Astrocyte of the cerebellum (primary cell): ENCODE measurements around the gene RAP2C.

ENCODE experiments used
- DNase-seq: peaks from one replicate; pipeline ENCODE4 v3.0.0-alpha.2; 2011; ENCODE audit warnings: low read depth
- H3K4me3 ChIP-seq: 2 replicates; pipeline ENCODE4 v1.5.1; 2011; ENCODE audit warnings: mild to moderate bottlenecking, low read depth, low read length, moderate library complexity
- in situ Hi-C: cut with HindIII; loops from 2 replicates; pipeline ENCODE4 v1.10.0; 2017; ENCODE audit warnings: low sequenced_read_pairs
- TF ChIP-seq, protein P1 (sequence below): IDR thresholded peaks from 2 replicates; pipeline ENCODE4 v1.5.1; 2012; ENCODE audit warnings: low read length, low read depth, moderate library complexity, mild to moderate bottlenecking; ENCODE audit errors: missing control alignments

Gene RAP2C

DNA sequence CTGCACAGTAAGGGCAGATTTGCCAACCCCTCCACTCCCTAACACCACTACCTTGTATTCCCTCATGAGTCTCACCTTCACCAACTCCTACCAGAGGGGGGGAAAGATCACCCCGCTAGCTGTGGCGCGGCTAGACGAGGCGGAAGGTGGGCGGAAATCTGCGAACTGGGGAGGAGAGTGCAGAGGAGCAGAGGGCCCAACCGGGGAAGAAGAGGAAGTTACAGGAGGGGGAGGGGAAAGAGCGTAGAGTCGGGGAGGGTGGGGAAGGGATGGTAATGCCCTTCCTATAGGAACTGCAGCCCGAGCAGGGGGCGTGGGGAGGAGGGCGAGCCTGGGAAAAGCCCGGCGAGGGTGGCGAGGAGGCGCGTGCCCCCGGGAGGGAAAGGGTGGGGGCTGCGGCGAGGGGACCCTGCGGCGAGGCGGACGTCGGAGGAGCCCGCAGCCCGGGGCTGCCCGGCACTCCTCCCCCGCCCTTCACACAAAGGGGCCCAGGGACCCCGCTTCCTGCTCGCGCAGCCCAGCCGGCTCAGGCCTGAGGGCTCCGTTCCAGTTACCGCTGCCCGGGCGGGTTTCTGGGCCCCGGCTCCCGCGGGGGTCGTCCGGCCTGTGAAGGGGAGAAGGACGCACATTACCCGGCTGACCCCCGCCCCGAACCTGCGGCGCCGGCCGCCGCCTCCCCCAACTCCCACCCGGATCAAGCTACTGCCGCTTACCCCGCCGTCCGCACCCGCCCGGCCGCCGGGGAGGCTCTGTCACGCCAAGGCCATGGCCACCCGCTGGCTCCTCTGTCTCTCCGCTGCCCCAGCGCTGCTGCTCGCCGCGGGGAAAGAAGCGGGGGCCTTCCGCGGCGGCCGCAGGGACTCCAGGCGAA is 1.8 kb downstream of the RAP2C start:
- in situ Hi-C loops, result no loop called here
- TF ChIP-seq, protein P1, sequence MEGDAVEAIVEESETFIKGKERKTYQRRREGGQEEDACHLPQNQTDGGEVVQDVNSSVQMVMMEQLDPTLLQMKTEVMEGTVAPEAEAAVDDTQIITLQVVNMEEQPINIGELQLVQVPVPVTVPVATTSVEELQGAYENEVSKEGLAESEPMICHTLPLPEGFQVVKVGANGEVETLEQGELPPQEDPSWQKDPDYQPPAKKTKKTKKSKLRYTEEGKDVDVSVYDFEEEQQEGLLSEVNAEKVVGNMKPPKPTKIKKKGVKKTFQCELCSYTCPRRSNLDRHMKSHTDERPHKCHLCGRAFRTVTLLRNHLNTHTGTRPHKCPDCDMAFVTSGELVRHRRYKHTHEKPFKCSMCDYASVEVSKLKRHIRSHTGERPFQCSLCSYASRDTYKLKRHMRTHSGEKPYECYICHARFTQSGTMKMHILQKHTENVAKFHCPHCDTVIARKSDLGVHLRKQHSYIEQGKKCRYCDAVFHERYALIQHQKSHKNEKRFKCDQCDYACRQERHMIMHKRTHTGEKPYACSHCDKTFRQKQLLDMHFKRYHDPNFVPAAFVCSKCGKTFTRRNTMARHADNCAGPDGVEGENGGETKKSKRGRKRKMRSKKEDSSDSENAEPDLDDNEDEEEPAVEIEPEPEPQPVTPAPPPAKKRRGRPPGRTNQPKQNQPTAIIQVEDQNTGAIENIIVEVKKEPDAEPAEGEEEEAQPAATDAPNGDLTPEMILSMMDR, result no peak
- no peak for DNase-seq
- peak overlapping the region; percentile 64 for H3K4me3 ChIP-seq

DNA sequence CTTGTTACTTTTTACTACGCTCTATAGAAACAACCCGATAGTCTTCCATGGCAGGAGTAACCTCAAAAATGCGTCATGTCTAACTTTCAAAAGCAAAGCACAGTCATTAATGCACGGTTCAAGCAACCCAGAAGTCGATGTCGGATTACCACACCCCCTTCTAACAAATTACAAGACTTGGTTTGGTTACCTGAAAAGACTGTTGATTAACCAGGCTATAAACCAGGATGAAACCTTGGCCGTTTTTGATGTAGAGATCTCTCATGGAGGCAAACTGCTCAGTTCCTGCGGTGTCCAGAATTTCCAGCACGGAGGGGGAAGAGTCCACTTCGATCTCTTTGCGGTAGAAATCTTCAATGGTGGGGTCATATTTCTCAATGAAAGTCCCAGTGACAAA is 2.4 kb downstream of the RAP2C start:
- in situ Hi-C loops, result no loop called here
- peak overlapping the region; percentile 64 for H3K4me3 ChIP-seq
- TF ChIP-seq, protein P1, result no peak
- DNase-seq, result no peak

DNA sequence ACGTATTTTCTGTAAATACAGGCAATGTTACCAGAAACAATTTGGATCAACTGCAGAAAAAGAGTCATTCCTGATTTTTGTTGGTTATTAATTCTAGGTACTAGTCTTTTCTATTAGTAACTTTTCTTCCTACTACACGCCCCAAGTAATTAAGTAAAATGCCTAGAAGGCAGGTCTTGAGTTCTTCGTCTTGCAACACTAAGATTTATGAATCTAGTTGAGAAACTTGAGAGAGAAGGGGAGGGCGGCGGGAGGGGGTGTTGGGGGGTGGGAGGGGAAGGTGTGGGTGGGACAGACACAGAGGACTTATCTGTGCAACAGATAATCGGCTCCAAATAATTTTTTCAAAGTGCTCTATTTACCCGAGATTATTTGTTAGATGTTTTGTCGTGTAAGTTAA is 3.0 kb downstream of the RAP2C start:
- TF ChIP-seq, protein P1, result no peak

DNA sequence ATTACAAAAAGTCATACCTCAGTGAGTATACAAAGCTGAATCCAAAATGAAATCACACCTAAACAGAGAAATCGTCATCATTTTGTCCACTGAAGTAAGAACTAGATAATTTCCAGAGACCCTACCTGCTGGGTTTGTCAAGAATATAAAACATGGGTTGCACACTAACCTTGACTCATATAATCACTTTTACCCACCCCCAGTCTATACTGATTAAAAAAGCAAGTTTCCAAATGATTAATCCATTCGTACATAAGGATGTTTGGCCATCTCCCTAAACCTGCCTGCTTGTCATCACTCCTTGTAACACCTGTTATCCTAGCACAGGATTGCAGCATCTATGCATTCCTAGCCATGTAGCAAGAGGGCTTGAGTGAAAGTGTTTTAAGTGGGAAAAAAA is 4.7 kb downstream of the RAP2C start:
- in situ Hi-C loops, result no loop called here

More for the DNA sequence above, 3.0 kb downstream of the RAP2C start:
- no peak for DNase-seq
- in situ Hi-C loops, result no loop called here
- H3K4me3 ChIP-seq, result peak overlapping the region; percentile 64

DNA sequence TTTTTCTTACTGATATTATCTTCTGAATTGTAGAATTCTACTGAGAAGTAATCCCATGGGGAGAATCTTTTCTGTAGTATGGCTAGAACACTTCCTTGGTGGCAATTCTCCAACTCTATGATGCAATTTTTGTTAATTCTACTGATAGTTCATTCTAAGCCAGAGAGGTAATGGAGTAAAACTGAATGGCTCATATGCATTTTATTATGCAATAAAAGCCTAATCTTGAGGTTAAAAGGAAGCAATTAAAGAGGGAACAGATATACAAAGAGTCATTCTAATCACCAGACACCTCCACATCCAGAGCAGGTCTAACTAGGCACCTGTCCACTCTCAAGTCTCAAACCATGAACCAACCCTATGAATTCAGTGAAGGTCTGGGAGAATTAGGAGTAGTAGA is 9.7 kb downstream of the RAP2C start:
- TF ChIP-seq, protein P1, result no peak
- no peak for DNase-seq
- in situ Hi-C loops, result no loop called here
- no peak overlapping the region for H3K4me3 ChIP-seq

More for the DNA sequence above, 4.7 kb downstream of the RAP2C start:
- no peak for DNase-seq
- TF ChIP-seq, protein P1, result no peak
- H3K4me3 ChIP-seq, result no peak overlapping the region

DNA sequence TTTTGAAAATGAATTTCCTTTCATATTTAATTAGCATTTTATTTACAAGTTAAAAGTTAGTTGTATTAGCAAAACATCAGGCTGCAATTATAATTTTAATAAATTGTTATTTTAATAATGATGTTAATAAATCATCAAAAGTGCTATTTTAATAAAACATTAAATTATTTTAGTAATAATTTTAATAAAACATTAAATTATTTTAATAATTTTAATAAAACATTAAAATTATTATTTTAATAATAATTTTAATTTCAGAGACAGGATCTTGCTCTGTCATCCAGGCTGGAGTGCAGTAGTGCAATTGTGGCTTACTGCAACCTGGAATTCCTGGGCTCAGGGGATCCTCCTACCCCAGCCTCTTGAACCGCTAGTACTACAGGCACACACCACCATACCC is 10.8 kb downstream of the RAP2C start:
- in situ Hi-C loops, result no loop called here
- no peak for DNase-seq
- TF ChIP-seq, protein P1, result no peak
- no peak overlapping the region for H3K4me3 ChIP-seq
